ENCODE results near the gene DAZ1.
"Not testable (repeated sequence)": the region's sequence is repeated elsewhere in the genome, so short reads cannot be mapped to it uniquely, and the experiment has no call there.

DAZ1 gene, protein sequence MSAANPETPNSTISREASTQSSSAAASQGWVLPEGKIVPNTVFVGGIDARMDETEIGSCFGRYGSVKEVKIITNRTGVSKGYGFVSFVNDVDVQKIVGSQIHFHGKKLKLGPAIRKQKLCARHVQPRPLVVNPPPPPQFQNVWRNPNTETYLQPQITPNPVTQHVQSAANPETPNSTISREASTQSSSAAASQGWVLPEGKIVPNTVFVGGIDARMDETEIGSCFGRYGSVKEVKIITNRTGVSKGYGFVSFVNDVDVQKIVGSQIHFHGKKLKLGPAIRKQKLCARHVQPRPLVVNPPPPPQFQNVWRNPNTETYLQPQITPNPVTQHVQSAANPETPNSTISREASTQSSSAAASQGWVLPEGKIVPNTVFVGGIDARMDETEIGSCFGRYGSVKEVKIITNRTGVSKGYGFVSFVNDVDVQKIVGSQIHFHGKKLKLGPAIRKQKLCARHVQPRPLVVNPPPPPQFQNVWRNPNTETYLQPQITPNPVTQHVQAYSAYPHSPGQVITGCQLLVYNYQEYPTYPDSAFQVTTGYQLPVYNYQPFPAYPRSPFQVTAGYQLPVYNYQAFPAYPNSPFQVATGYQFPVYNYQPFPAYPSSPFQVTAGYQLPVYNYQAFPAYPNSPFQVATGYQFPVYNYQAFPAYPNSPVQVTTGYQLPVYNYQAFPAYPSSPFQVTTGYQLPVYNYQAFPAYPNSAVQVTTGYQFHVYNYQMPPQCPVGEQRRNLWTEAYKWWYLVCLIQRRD

DNA sequence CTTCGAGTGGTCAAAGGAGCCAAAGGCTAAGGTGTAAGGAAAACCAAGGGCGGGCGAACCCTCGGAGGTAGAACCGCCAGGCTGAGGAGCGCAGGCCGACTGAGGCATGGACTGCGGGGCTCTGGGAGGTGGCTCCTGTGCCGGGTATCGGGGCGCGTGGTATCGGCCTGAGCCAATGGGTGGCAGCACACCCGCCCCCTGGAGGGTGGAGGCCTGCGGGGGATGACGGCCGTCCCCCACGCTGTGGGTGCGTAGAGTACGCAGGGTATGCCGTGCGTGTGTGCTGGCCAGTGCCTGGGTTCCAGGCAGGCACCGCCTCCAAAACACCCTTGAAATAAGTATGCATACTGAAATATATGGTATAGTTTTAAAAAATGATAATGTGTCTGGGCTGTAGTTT is at the start of gene DAZ1:
Gene DAZ1, minus strand, starts transcription at position 101 of the 400 bp plus-strand sequence. CDS start 208 bp downstream, outside the sequence.
- not testable (repeated sequence) for DNase-seq (ENCODE audit: low read depth in 2 of 2); H3K4me3 ChIP-seq (replicated peaks in 1 of 2; ENCODE audit: low read depth in 2 of 2, low read length in 2 of 2)

- not testable (repeated sequence) for H3K4me3 ChIP-seq (replicated peaks in 1 of 2; ENCODE audit: low read depth in 2 of 2, low read length in 2 of 2); DNase-seq (ENCODE audit: low read depth in 2 of 2)
Measured at GRCh38 chrY:23219233-23219632, 20.4 kb upstream of the DAZ1 start, which contains the start of gene DAZ2. Gene DAZ2, plus strand, starts transcription at chrY:23219533. Its CDS starts 208 bp downstream, at chrY:23219741.

DNA sequence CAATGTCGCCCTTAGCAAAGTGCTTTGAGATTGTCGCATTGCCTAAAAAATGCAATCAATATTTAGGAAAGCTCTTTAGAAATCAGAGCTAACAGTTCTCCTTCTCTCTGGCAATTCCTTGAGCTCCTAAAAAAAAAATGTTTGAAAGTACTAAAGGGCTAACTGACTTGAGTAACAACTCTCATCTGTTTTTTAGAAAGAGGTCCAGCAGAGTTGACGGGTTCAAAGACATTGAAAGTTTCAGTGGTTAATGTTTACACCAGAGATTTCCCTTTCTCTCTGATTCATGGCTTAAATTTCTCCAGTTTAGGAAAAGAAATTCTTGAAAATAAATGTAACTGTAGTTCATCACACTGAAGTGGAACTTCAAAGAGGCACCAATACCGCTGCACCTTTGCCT is 11.9 kb upstream of the DAZ1 start:
- DNase-seq (ENCODE audit: low read depth in 2 of 2); H3K4me3 ChIP-seq (replicated peaks in 1 of 2; ENCODE audit: low read depth in 2 of 2, low read length in 2 of 2): not testable (repeated sequence)

- not testable (repeated sequence) for DNase-seq (ENCODE audit: low read depth in 2 of 2); H3K4me3 ChIP-seq (replicated peaks in 1 of 2; ENCODE audit: low read depth in 2 of 2, low read length in 2 of 2)
Measured at GRCh38 chrY:23209802-23210495, 11.1 kb upstream of the DAZ1 start.

- not testable (repeated sequence) for DNase-seq (ENCODE audit: low read depth in 2 of 2); H3K4me3 ChIP-seq (replicated peaks in 1 of 2; ENCODE audit: low read depth in 2 of 2, low read length in 2 of 2)
Measured at GRCh38 chrY:23207455-23207854, 8.6 kb upstream of the DAZ1 start.

Data from cardiac fibroblast (primary cell).